ENCODE data around the gene VWCE. TPM values are rescaled to one million over a fixed set of nuclear protein-coding genes. Genes with fewer than 3 reads are reported as not detected.

VWCE gene
- total RNA-seq, 1 experiment from 2014 or later: 21.9 TPM

GRCh38 chr11:61332797-61333549 is 37.9 kb upstream of the VWCE start, which contains the start of the genes DDB1 and TKFC (continued):
- peak; percentile 48; the same call in 1 of the 2 replicates for TF ChIP-seq FOXP4 (CRISPR knock-in tag; IDR thresholded peaks at IDR 0.05)
- peak; percentile 71 for TF ChIP-seq FOXK1 (CRISPR knock-in tag; IDR thresholded peaks at IDR 0.05)
- TF ChIP-seq TEAD1 (CRISPR knock-in tag; IDR thresholded peaks at IDR 0.05): peak; percentile 82
- peak; percentile 87 for TF ChIP-seq HMGXB4 (CRISPR knock-in tag; IDR thresholded peaks at IDR 0.05)
- TF ChIP-seq ARID4B (CRISPR knock-in tag; IDR thresholded peaks at IDR 0.05; ENCODE audit: borderline replicate concordance): peak; percentile 65; the same call in 1 of the 2 replicates
- peak; percentile 33; the same call in 1 of the 2 replicates for TF ChIP-seq ESRRA (CRISPR knock-in tag; IDR thresholded peaks at IDR 0.05; ENCODE audit: borderline replicate concordance)
- 0 out of 2 replicates have a peak, but pooled peaks have one; percentile 58 for TF ChIP-seq TP53 (CRISPR knock-in tag; IDR thresholded peaks at IDR 0.05)

GRCh38 chr11:61332281-61332796 is 37.2 kb upstream of the VWCE start:
- DNase-seq (ENCODE audit: low spot score) (no peak), ATAC-seq (peak; percentile 3; the same call in 1 of the 2 replicates)
- Mint-ChIP-seq H3K27me3 (ENCODE audit: low read depth) (no peaks in the 10 kb centered on the region), H3K4me1 (peaks cover 48% of the 10 kb centered on the region), H3K4me3 (peak overlapping the region; percentile 98), H3K27ac (peak overlapping the region; percentile 43), H3K9me3 (no peaks in the 10 kb centered on the region), H3K36me3 (peaks cover 28% of the 10 kb centered on the region)
- CTCF ChIA-PET: interaction anchor here (1.3 kb wide), 1 partner anchor 53 kb away, joined by 3 read pairs; no protein-coding TSS in a partner anchor
- POLR2A ChIA-PET: no interaction called here
- TF ChIP-seq TCF7 (CRISPR knock-in tag; IDR thresholded peaks at IDR 0.05; ENCODE audit: low read depth): peak; percentile 25; the same call in 1 of the 2 replicates
- TF ChIP-seq ZNF416 (CRISPR knock-in tag; IDR thresholded peaks at IDR 0.05): no peak

GRCh38 chr11:61331651-61332050 is 36.5 kb upstream of the VWCE start:
- TF ChIP-seq TP53 (CRISPR knock-in tag; IDR thresholded peaks at IDR 0.05): no peak
- no peak for TF ChIP-seq ATF2 (CRISPR knock-in tag; IDR thresholded peaks at IDR 0.05; ENCODE audit: borderline replicate concordance, low read depth)
- TF ChIP-seq ARID4B (CRISPR knock-in tag; IDR thresholded peaks at IDR 0.05; ENCODE audit: borderline replicate concordance): no peak
- no peak for TF ChIP-seq ZNF138 (CRISPR knock-in tag; conservative IDR thresholded peaks at IDR 0.05)
- no peak for TF ChIP-seq JAZF1 (CRISPR knock-in tag; IDR thresholded peaks at IDR 0.05)
- POLR2A ChIA-PET: no interaction called here

More at GRCh38 chr11:61331651-61332050, 36.5 kb upstream of the VWCE start:
- CTCF ChIA-PET: interaction anchor here (1.3 kb wide), 1 partner anchor 53 kb away, joined by 3 read pairs; no protein-coding TSS in a partner anchor
- no peaks in the 10 kb centered on the region for H3K27me3 Mint-ChIP-seq (ENCODE audit: low read depth)
- peaks cover 28% of the 10 kb centered on the region for H3K36me3 Mint-ChIP-seq
- H3K9me3 Mint-ChIP-seq: no peaks in the 10 kb centered on the region
- no peak for DNase-seq (ENCODE audit: low spot score)
- H3K27ac Mint-ChIP-seq: peak overlapping the region; percentile 43
- peaks cover 43% of the 10 kb centered on the region for H3K4me1 Mint-ChIP-seq
- peak overlapping the region; percentile 98 for H3K4me3 Mint-ChIP-seq
- ATAC-seq: no peak

Data from WTC11 (cell line).